HG02610 (cell line): ENCODE measurements around the gene SEC14L6.
A peak's percentile ranks its signal among the peaks of the same experiment; 100 is the strongest.
"Not testable (repeated sequence)": the region's sequence is repeated elsewhere in the genome, so short reads cannot be mapped to it uniquely, and the experiment has no call there.

Experiments used
- ATAC-seq: cut with Tn5 transposase; IDR thresholded peaks from one replicate; pipeline ENCODE4 v1.9.1; 2021; ENCODE audit warnings: mild to moderate bottlenecking, moderate library complexity; ENCODE audit not compliant: unreplicated experiment

SEC14L6 gene

GRCh38 chr22:30546616-30547015, at the start of gene SEC14L6:
TSS of gene SEC14L6 (minus strand) at chr22:30546741. CDS start at chr22:30546682, 59 bp downstream.
- ATAC-seq, result no peak

GRCh38 chr22:30596199-30596598, 49.7 kb upstream of the SEC14L6 start:
- ATAC-seq, result no peak

GRCh38 chr22:30592360-30592713, 45.8 kb upstream of the SEC14L6 start:
- ATAC-seq, result not testable (repeated sequence)

DNA sequence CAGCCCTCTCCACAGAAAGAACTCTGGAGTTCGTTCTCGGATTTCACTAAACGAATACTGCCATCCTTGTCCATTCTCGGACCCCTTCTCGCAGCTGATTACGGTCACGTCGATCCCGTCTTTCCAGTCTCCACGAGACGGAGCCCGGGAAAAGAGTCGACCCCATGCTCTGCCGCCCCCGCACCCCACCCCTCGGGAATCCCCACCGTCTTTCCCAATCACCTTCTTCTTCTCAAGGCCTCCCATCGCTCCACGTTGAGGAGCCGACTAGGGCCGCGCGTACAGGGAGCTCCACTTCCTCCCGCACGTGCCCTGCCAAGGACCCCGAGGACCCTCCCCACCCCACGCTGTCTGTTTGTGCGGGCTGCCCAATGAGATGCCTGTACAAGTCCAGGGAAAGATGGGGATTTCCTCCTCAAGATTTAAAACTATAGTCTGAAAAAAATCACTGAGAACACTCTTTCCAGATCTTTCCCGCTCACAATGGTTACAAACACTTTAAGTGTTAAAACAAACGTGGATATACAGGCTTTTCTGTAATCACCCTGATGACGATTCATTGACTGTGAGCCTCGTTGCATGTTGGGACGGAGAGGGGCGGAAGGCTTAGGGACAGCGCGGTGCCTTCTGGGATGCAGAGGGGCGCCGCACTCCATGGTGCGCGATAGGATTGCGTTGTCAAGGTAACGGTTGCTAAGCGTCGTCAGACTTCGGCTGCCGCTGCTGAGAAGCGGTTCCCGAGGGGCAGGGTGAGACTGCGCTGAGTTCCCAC, 45.2 kb upstream of the SEC14L6 start, which contains the start of gene PES1:
Gene PES1 (minus strand): TSS at position 323 of the 772 bp plus-strand sequence. CDS start 77 bp downstream, at position 246.
- peak; percentile 92 for ATAC-seq

- ATAC-seq, result no peak
Observed at GRCh38 chr22:30591191-30591587, 44.6 kb upstream of the SEC14L6 start.

- no peak for ATAC-seq
Observed at GRCh38 chr22:30586414-30586813, 39.9 kb upstream of the SEC14L6 start.

- no peak for ATAC-seq
Observed at GRCh38 chr22:30584441-30584840, 37.9 kb upstream of the SEC14L6 start.

DNA sequence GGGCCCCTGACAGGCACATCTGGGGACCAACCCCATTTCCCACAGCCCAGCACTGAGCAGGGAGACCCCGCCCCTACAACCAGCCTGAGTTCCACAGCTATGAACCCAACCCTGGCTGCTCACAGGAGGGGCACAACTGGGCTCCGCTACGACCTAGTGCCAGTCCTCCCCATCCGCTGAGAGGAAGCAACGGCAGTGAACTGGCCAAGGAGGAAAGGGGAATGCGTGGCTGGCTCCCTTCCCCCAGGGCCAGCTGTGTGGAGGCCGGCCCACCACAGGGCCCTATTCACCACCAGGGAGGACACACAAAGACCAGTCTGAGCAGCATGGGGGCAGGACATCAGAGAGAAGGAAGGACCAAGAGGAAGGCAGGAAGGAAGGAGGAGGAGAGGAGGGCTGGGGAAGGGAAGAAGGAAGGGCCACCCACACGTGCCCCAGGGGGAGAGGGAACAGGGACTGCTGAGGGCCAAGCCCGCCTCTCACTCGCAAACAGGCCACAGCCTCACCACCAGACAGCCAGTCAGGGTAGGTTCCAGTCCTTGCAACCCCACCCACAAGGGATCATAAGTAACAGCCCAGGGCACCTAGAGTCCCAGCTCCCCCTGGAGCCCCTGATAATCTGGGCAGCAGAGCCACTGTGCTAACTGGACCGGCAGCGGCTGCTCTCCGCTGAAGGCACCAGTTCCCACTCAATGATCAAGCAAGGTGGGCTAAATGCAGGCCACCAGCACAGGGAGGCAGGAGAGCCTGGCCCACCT, 36.4 kb upstream of the SEC14L6 start:
- ATAC-seq, result no peak

GRCh38 chr22:30582051-30582450, 35.5 kb upstream of the SEC14L6 start:
- ATAC-seq, result no peak

DNA sequence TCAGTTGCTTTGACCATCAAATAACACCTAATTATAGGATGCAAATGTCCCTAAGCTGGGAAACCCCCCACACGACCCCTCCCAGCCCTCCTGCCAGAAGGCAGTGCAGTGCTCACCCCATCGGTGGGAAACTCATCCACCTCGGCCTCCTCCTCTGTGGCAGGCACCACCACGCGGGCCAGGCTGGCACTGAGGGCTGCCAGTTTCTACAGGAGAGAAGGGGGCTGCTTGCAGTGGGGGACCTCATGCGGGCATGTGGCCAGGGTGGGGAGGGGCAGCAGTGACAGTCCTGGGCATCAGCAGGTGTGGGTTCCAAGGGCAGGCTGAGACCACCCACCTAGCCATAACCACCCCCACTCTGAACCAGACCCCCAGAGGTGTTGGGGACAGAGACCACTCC, 34.4 kb upstream of the SEC14L6 start:
- ATAC-seq, result no peak

GRCh38 chr22:30578481-30578880, 31.9 kb upstream of the SEC14L6 start:
- ATAC-seq, result no peak

DNA sequence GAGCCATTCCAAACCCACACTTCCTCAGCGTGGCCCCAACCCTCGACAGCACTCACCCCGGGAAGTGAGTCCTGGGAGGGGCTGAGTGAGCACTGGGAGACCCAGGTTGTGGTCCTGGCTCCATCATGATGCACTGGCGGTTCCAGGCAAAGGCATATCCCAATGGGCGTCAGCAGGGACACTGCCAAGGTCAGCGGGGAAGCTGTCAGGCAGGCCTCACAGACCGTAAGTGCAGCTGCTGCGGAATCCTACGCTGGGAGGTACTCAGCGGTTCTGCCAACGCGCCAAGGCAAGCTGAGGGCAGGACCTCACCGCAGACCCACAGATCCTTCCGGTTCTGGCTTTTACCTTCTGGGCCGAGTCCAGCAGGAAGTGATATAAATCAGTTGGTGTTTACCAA, 29.3 kb upstream of the SEC14L6 start:
- ATAC-seq, result no peak

- no peak for ATAC-seq
Observed at GRCh38 chr22:30574997-30575671, 28.6 kb upstream of the SEC14L6 start.

GRCh38 chr22:30574095-30574981, 27.8 kb upstream of the SEC14L6 start, which contains the start of gene GAL3ST1:
TSS of gene GAL3ST1 (minus strand) at chr22:30574665. CDS start at chr22:30557392, 17,273 bp downstream.
- ATAC-seq, result no peak

DNA sequence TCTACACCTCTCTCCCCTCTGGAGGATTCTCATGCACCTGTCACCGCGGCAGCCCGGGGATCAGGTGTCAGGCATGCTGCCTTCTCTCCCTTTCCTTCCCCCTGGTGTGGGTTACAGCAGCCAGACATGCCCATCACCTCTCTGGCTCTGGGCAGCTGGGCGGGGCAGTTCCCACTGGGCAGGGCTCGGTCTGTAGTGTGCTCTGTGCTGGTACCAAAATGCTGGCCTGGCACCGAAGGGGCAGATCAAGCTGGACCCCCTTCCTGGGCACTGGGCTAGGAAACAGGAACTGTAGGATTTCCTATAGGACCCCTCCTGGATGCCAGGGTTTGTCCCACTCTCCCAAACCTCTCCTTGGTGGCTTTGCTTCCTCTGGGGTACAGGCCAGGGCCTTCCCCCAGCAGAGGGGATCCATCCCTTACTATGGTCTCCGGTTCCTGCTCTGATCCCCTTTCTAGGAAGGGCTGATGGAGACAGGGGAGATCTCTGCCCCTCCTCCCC, 27.1 kb upstream of the SEC14L6 start:
- ATAC-seq, result no peak

DNA sequence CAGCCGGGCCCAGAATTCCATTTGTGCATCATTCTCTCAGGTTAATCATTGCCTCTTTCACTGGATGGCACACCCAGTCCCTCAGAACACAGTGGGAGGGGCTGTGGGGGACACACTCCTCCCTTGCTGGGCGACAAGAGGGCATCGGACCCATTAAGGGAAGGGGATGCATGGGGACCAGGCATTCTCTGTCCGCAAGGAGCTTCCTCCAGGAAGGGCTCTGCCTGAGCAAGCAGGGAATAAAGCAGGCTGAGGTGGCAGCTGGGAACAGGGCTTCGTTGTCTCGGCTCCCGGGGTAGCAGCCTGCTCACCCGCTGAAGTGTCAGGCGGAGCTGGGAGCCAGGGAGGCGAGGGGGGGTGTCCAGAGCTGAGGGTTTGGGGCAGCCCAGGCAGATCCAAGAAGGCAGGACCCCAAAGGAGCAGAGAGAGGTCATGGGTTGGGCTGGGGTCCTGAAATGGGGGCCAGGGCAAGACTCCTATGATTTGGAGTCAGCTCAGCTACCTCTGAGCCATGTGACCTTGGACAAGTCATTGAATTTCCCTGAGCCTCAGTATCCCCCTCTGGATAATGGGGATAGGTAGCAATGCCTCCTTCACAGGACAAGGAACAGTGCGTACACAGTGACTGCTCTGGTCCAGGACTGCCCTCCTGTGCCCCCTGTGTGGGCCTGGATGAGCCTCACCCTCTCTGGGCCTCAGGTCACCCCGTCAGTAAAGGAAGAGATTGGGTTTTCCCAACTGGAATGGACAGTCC, 26.5 kb upstream of the SEC14L6 start:
- ATAC-seq, result no peak

DNA sequence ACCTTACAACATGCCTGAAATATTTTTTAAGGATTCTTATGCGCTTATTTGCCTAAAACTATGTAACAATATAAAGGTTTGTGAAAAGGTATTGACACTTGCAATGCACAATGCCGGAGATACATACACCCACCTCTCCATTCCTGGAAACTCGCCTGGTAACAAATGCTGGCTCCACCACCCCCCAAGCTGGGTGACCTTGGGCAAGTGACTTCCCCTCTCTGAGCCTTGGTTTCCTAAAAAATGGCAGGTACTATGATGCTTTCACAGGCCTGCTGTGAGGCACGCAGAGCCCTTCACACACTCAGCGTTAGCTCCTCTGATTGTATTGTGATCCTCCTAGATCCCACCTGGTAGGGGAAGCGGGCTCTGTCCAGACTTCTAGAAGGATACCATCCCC, 25.7 kb upstream of the SEC14L6 start:
- ATAC-seq, result no peak

DNA sequence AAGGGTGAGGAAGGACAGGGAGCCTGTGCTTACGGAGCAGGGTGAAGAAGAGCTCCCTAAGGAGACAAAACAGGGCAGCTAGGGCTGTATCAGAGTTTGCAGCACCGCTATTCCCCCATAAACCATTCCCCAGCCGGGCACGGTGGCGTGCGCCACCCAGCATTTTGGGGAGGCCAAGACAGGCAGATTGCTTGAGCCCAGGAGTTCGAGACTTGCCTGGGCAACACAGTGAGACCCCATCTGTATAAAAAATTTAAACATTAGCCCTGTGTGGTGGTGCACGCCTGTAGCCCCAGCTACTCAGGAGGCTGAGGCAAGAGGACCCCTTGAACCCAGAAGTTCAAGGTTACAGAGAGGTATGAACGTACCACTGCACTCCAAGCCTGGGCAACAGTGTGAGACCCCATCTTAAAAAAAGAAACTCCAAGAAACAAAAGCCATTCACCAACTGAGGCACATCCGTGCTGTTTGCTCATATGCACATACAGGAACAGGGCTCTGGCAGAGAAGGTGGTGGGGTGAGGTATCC, 23.2 kb upstream of the SEC14L6 start:
- no peak for ATAC-seq

GRCh38 chr22:30568137-30568805, 21.7 kb upstream of the SEC14L6 start:
- no peak for ATAC-seq
